Posterior vena cava (tissue), 2 donors: Measurements from ENCODE around the gene PRUNE1. TPM values are rescaled to one million over a fixed set of nuclear protein-coding genes. Genes with fewer than 3 reads are reported as not detected.
A peak's percentile ranks its signal among the peaks of the same experiment; 100 is the strongest.

Experiments
- DNase-seq: peaks from one replicate; pipeline ENCODE4 v3.0.0-alpha.2; 2020; ENCODE audit warnings: low spot score
- intact Hi-C, 2 donors: fragments of 100-400 bp; cut with DNase I; formaldehyde crosslinking; loops; one replicate each; pipeline versions ENCODE4 v1.14.1 to v1.14.2; 2022 to 2023
- total RNA-seq, 2 donors: library from RNA; stranded (reverse); fragmentation: NEBNext Ultra II Directional; extraction: Animal tissue kit (Norgen Biotek cat#: 25700); gene quantifications; one replicate each; pipeline ENCODE4 v1.2.1, GENCODE V29; 2021
- donor health status: DM: yes; HTN: yes; CAD: no.
- donor health status: DM: yes; HTN: yes; CAD: no.

The PRUNE1 gene
- total RNA-seq, 2 donors from 2014 or later: 15.5 to 17.4 TPM

- no peak for DNase-seq
- intact Hi-C loops: no loop called here
These were observed 28.1 kb downstream of the PRUNE1 start, which contains the start of gene BNIPL for GRCh38 chr1:151036356-151036755. TSS of gene BNIPL (plus strand) at chr1:151036586. CDS start at chr1:151036726, 140 bp downstream.

GRCh38 chr1:151037032-151037431 lies 28.8 kb downstream of the PRUNE1 start:
- no peak for DNase-seq
- intact Hi-C loops: no loop called here

- DNase-seq: no peak
These were observed 31.3 kb downstream of the PRUNE1 start for GRCh38 chr1:151039521-151039920.

GRCh38 chr1:151043163-151043562 lies 34.9 kb downstream of the PRUNE1 start:
- intact Hi-C loops: no loop called here
- no peak for DNase-seq

More at GRCh38 chr1:151039521-151039920, 31.3 kb downstream of the PRUNE1 start:
- intact Hi-C loops: no loop called here

- DNase-seq: peak; percentile 87
These were observed 39.3 kb downstream of the PRUNE1 start, which contains the start of gene C1orf56 for GRCh38 chr1:151047591-151047924. TSS of gene C1orf56 (plus strand) at chr1:151047751. CDS start at chr1:151047848, 97 bp downstream.

GRCh38 chr1:151047925-151048644 lies 39.8 kb downstream of the PRUNE1 start:
- DNase-seq: peak; percentile 88
- intact Hi-C loops: no loop called here

More at GRCh38 chr1:151047591-151047924, 39.3 kb downstream of the PRUNE1 start, which contains the start of gene C1orf56:
- intact Hi-C loops: no loop called here

GRCh38 chr1:151048645-151049032 lies 40.4 kb downstream of the PRUNE1 start:
- intact Hi-C loops: no loop called here
- DNase-seq: no peak

- no peak for DNase-seq
- intact Hi-C loops: no loop called here
These were observed 41.2 kb downstream of the PRUNE1 start for GRCh38 chr1:151049458-151049857.

- intact Hi-C loops: no loop called here
- no peak for DNase-seq
These were observed 41.9 kb downstream of the PRUNE1 start for GRCh38 chr1:151050051-151050688.

- intact Hi-C loops: no loop called here
- DNase-seq: no peak
These were observed 43.2 kb downstream of the PRUNE1 start for GRCh38 chr1:151051356-151052009.

- intact Hi-C loops: no loop called here
- DNase-seq: no peak
These were observed 46.8 kb downstream of the PRUNE1 start for GRCh38 chr1:151054971-151055547.

- intact Hi-C loops: no loop called here
- DNase-seq: no peak
These were observed 47.3 kb downstream of the PRUNE1 start for GRCh38 chr1:151055581-151055980.

- intact Hi-C loops: no loop called here
- no peak for DNase-seq
These were observed 47.9 kb downstream of the PRUNE1 start for GRCh38 chr1:151056149-151056548.

- no peak for DNase-seq
- intact Hi-C loops: no loop called here
These were observed 50.4 kb downstream of the PRUNE1 start for GRCh38 chr1:151058692-151059091.

- intact Hi-C loops: no loop called here
- peak; percentile 96 for DNase-seq
These were observed 51.1 kb downstream of the PRUNE1 start, which contains the start of gene CDC42SE1 for GRCh38 chr1:151059109-151060006. TSS of gene CDC42SE1 (minus strand) at chr1:151059622. CDS start at chr1:151055730, 3,892 bp downstream.

- intact Hi-C loops: no loop called here
- DNase-seq: no peak
These were observed 51.9 kb downstream of the PRUNE1 start, which contains the start of gene MLLT11 for GRCh38 chr1:151060007-151060656. TSS of gene MLLT11 (plus strand) at chr1:151060397. CDS start at chr1:151067225, 6,828 bp downstream.

GRCh38 chr1:151060657-151061421 lies 52.6 kb downstream of the PRUNE1 start:
- intact Hi-C loops: no loop called here

More at GRCh38 chr1:151060657-151061421, 52.6 kb downstream of the PRUNE1 start:
- no peak for DNase-seq
